ENCODE results near the gene ZNF185.

The ZNF185 gene

GRCh38 chrX:152945021-152945979 lies 47.4 kb downstream of the ZNF185 start:
- no peak for DNase-seq (ENCODE audit: low spot score)
- no peak for ATAC-seq (ENCODE audit: low read depth)
- Histone ChIP-seq H3K4me3 (ENCODE audit: severe bottlenecking) (no peak overlapping the region), H3K27ac (ENCODE audit: poor library complexity, severe bottlenecking) (no peak overlapping the region), H3K36me3 (ENCODE audit: low read depth) (peaks cover 32% of the 10 kb centered on the region), H3K27me3 (ENCODE audit: insufficient read depth, poor library complexity, severe bottlenecking) (no peaks in the 10 kb centered on the region), H3K4me1 (ENCODE audit: insufficient read depth, poor library complexity, severe bottlenecking) (no peaks in the 10 kb centered on the region), H3K9me3 (ENCODE audit: severe bottlenecking) (no peaks in the 10 kb centered on the region)
- TF ChIP-seq CTCF (IDR thresholded peaks at IDR 0.05; ENCODE audit: poor library complexity, severe bottlenecking) = no peak

GRCh38 chrX:152946681-152947080 lies 48.8 kb downstream of the ZNF185 start:
- no peaks in the 10 kb centered on the region for H3K4me1 ChIP-seq (ENCODE audit: insufficient read depth, poor library complexity, severe bottlenecking)
- no peak overlapping the region for H3K4me3 ChIP-seq (ENCODE audit: severe bottlenecking)
- H3K36me3 ChIP-seq (ENCODE audit: low read depth) = peaks cover 38% of the 10 kb centered on the region
- no peak for ATAC-seq (ENCODE audit: low read depth)
- DNase-seq (ENCODE audit: low spot score) = no peak
- no peak overlapping the region for H3K27ac ChIP-seq (ENCODE audit: poor library complexity, severe bottlenecking)
- no peak for TF ChIP-seq CTCF (IDR thresholded peaks at IDR 0.05; ENCODE audit: poor library complexity, severe bottlenecking)
- no peaks in the 10 kb centered on the region for H3K9me3 ChIP-seq (ENCODE audit: severe bottlenecking)
- H3K27me3 ChIP-seq (ENCODE audit: insufficient read depth, poor library complexity, severe bottlenecking) = no peaks in the 10 kb centered on the region

All from RWPE2 (cell line).